HCT116 (cell line): Measurements from ENCODE around the gene SF1.

ENCODE experiments used
- CEBPB ChIP-seq: IDR thresholded peaks from 2 replicates; pipeline ENCODE4 v1.6.1; 2012; ENCODE audit warnings: low read depth
- CTCF ChIP-seq, 3 experiments: fragments of 200-600 bp in 1 of 3; sonication (generic) in 1 of 3; IDR thresholded peaks in 2 of 3; conservative IDR thresholded peaks in 1 of 3; 2 replicates each; pipeline ENCODE4 v1.5.1; 2012 to 2017; ENCODE audit warnings: low read depth in 2 of 3, low read length in 2 of 3, antibody characterized with exemption in 1 of 3, borderline replicate concordance in 1 of 3, control low read depth in 1 of 3, mild to moderate bottlenecking in 1 of 3, mixed read lengths in 1 of 3, mixed run types in 1 of 3, moderate library complexity in 1 of 3; ENCODE audit not compliant: insufficient read depth in 1 of 3
- EZH2 ChIP-seq: fragments of 200-600 bp; sonication (generic); IDR thresholded peaks from 2 replicates; pipeline ENCODE4 v1.6.1; 2017; ENCODE audit warnings: antibody characterized with exemption, mixed run types
- EZH2phosphoT487 ChIP-seq: fragments of 200-600 bp; IDR thresholded peaks from 2 replicates; pipeline ENCODE4 v1.6.1; 2018; ENCODE audit warnings: antibody characterized with exemption, borderline replicate concordance
- POLR2A ChIP-seq: IDR thresholded peaks from 2 replicates; pipeline ENCODE4 v1.7.0; 2011; ENCODE audit warnings: borderline replicate concordance; ENCODE audit not compliant: insufficient read depth, insufficient read length; ENCODE audit errors: extremely low read depth
- POLR2AphosphoS5 ChIP-seq: IDR thresholded peaks from 2 replicates; pipeline ENCODE4 v1.6.1; 2011; ENCODE audit warnings: mild to moderate bottlenecking, low read depth, low read length, moderate library complexity
- RAD21 ChIP-seq: IDR thresholded peaks from 2 replicates; pipeline ENCODE4 v1.6.1; 2012; ENCODE audit warnings: low read depth, mild to moderate bottlenecking
- REST ChIP-seq: IDR thresholded peaks from 2 replicates; pipeline ENCODE4 v1.6.1; 2012; ENCODE audit warnings: low read depth
- SP1 ChIP-seq: IDR thresholded peaks from 2 replicates; pipeline ENCODE4 v1.6.1; 2012; ENCODE audit warnings: low read depth
- SRF ChIP-seq: IDR thresholded peaks from 2 replicates; pipeline ENCODE4 v1.6.1; 2012; ENCODE audit warnings: low read depth
- YY1 ChIP-seq: IDR thresholded peaks from 2 replicates; pipeline ENCODE4 v1.6.1; 2011; ENCODE audit warnings: low read length, low read depth, moderate library complexity, mild to moderate bottlenecking; ENCODE audit not compliant: insufficient replicate concordance; ENCODE audit errors: extremely low read depth

- no peak for TF ChIP-seq CTCF (IDR thresholded peaks at IDR 0.05 in 2 of 3, conservative IDR thresholded peaks at IDR 0.05 in 1 of 3; ENCODE audit: borderline replicate concordance in 1 of 3, insufficient read depth in 1 of 3, low read depth in 2 of 3, low read length in 2 of 3)
- no peak for TF ChIP-seq SRF
- no peak for TF ChIP-seq EZH2
- no peak for TF ChIP-seq REST
- TF ChIP-seq POLR2A = no peak
- TF ChIP-seq RAD21 = no peak
- no peak for TF ChIP-seq CEBPB
- TF ChIP-seq YY1 = no peak
- no peak for TF ChIP-seq EZH2phosphoT487
- no peak for TF ChIP-seq POLR2AphosphoS5
- no peak for TF ChIP-seq SP1
Observed at GRCh38 chr11:64714666-64715065, 63.7 kb downstream of the SF1 start.
